ENCODE measurements around the gene PEAK1. TPM values are rescaled to one million over a fixed set of nuclear protein-coding genes. Genes with fewer than 3 reads are reported as not detected.

PEAK1 gene
- total and polyA plus RNA-seq, 2 experiments from 2014 or later = 7.8 to 34.1 TPM

GRCh38 chr15:77087213-77087612, 332.7 kb downstream of the PEAK1 start:
- no peak for ATAC-seq
- peaks cover 12% of the 10 kb centered on the region for H3K27me3 Mint-ChIP-seq (ENCODE audit: insufficient read depth, low read depth, poor library complexity)
- peaks cover 5% of the 10 kb centered on the region; the same call in 2 of the 3 replicates for H3K4me1 Mint-ChIP-seq
- DNase-seq (ENCODE audit: low spot score) = no peak
- Histone ChIP-seq H3K4me3 (no peak overlapping the region), H3K79me2 (replicated peaks; ENCODE audit: insufficient read depth) (no peaks in the 10 kb centered on the region), H3K4me1 (ENCODE audit: insufficient read depth) (no peaks in the 10 kb centered on the region; the same call in 1 of the 2 replicates), H3K9me2 (ENCODE audit: insufficient read depth) (peaks cover 7% of the 10 kb centered on the region; the same call in 1 of the 2 replicates), H2AFZ (no peak overlapping the region), H3K27ac (ENCODE audit: low read depth) (no peak overlapping the region), H3K27me3 (ENCODE audit: insufficient read depth) (no peaks in the 10 kb centered on the region), H3F3A (replicated peaks; ENCODE audit: low read depth) (no peaks in the 10 kb centered on the region), H3K36me3 (ENCODE audit: insufficient read depth) (no peaks in the 10 kb centered on the region), H4K20me1 (replicated peaks; ENCODE audit: insufficient read depth) (no peaks in the 10 kb centered on the region), H3K4me2 (no peak overlapping the region)
- no peaks in the 10 kb centered on the region for H3K9me3 Mint-ChIP-seq
- no peaks in the 10 kb centered on the region for H3K36me3 Mint-ChIP-seq (ENCODE audit: low read depth)
- H3K4me3 Mint-ChIP-seq = no peak overlapping the region
- H3K27ac Mint-ChIP-seq = no peak overlapping the region
- no peak for TF ChIP-seq POLR2AphosphoS5 (IDR thresholded peaks at IDR 0.05; ENCODE audit: low read depth)
- no peak for TF ChIP-seq STAT1 (IDR thresholded peaks at IDR 0.05; ENCODE audit: unreplicated experiment)
- no peak for TF ChIP-seq REST (IDR thresholded peaks at IDR 0.05; ENCODE audit: unreplicated experiment)
- TF ChIP-seq NANOG (IDR thresholded peaks at IDR 0.05; ENCODE audit: borderline replicate concordance) = no peak
- no peak for TF ChIP-seq CTCF (conservative IDR thresholded peaks at IDR 0.05; ENCODE audit: low read depth in 2 of 2)
- TF ChIP-seq ETS1 (IDR thresholded peaks at IDR 0.05) = no peak
- TF ChIP-seq EZH2phosphoT487 (IDR thresholded peaks at IDR 0.05; ENCODE audit: unreplicated experiment) = no peak
- TF ChIP-seq ZNF331 (CRISPR knock-in tag; IDR thresholded peaks at IDR 0.05; ENCODE audit: low read depth) = no peak
- no peak for TF ChIP-seq ZNF114 (CRISPR knock-in tag; IDR thresholded peaks at IDR 0.05)
- TF ChIP-seq CREB1 (CRISPR knock-in tag; IDR thresholded peaks at IDR 0.05; ENCODE audit: low read depth) = no peak
- no peak for TF ChIP-seq JUNB (IDR thresholded peaks at IDR 0.05; ENCODE audit: unreplicated experiment)
- no peak for TF ChIP-seq ZNF462 (CRISPR knock-in tag; IDR thresholded peaks at IDR 0.05)
- no peak for TF ChIP-seq EZH2 (IDR thresholded peaks at IDR 0.05; ENCODE audit: low read depth, unreplicated experiment)
